B cell (primary cell): ENCODE measurements around the gene EPC1. TPM values are rescaled to one million over a fixed set of nuclear protein-coding genes. Genes with fewer than 3 reads are reported as not detected.

Source experiments
- ATAC-seq: fragments of 200-7000 bp; cut with Tn5 transposase; one replicate; pipeline ENCODE4 v1.10.0; 2021; ENCODE audit warnings: low read depth, mild to moderate bottlenecking, moderate number of reproducible peaks, moderate library complexity
- CTCF ChIA-PET: fragments of 350-600 bp; sonication (Branson Sonifier 250); formaldehyde crosslinking; loops from one replicate; lab custom pipeline; 2021; ENCODE audit warnings: antibody characterized with exemption, inconsistent platforms; lab: Charles Lee
- POLR2A ChIA-PET: fragments of 350-600 bp; sonication (Branson Sonifier 250); formaldehyde crosslinking; loops from one replicate; lab custom pipeline; 2021; ENCODE audit warnings: antibody characterized with exemption; lab: Charles Lee
- DNase-seq: peaks from one replicate; pipeline ENCODE4 v3.0.0; 2013
- H2AFZ ChIP-seq: 2 replicates; pipeline ENCODE4 v1.6.1; 2012; ENCODE audit warnings: mild to moderate bottlenecking, low read depth, low read length; ENCODE audit not compliant: insufficient read depth, poor library complexity, severe bottlenecking
- H3K27ac ChIP-seq, 2 donors: 1 replicate in 1 of 2; 2 replicates in 1 of 2; pipeline ENCODE4 v1.5.1; 2012 to 2013; ENCODE audit warnings: low read length in 2 of 2, mild to moderate bottlenecking in 2 of 2, moderate library complexity in 1 of 2
- H3K27me3 ChIP-seq, 4 experiments: fragments of 200-600 bp in 1 of 4; sonication (generic) in 1 of 4; replicated peaks in 1 of 4; 1 replicate in 2 of 4; 2 replicates in 2 of 4; pipeline versions ENCODE4 v1.6.1 to v1.7.0; 2013 to 2016; ENCODE audit warnings: low read length in 3 of 4, mild to moderate bottlenecking in 2 of 4, mixed read lengths in 1 of 4, moderate library complexity in 1 of 4; ENCODE audit not compliant: insufficient read depth in 4 of 4, control insufficient read depth in 3 of 4; ENCODE audit errors: control extremely low read depth in 1 of 4
- H3K36me3 ChIP-seq, 2 experiments: replicated peaks in 1 of 2; 1 replicate in 1 of 2; 2 replicates in 1 of 2; pipeline versions ENCODE4 v1.6.1 to v1.7.1; 2013; ENCODE audit warnings: low read length in 1 of 2; ENCODE audit not compliant: insufficient read depth in 2 of 2, control insufficient read depth in 1 of 2; ENCODE audit errors: control extremely low read depth in 1 of 2, extremely low read depth in 1 of 2
- H3K4me1 ChIP-seq, 2 donors: fragments of 200-600 bp in 1 of 2; sonication (generic) in 1 of 2; 1 replicate in 1 of 2; 2 replicates in 1 of 2; pipeline versions ENCODE4 v1.5.1 to v1.6.1; 2013 to 2017; ENCODE audit warnings: low read length in 2 of 2; ENCODE audit not compliant: control insufficient read depth in 2 of 2, insufficient read depth in 2 of 2
- H3K4me2 ChIP-seq: replicated peaks from 2 replicates; pipeline ENCODE3; 2012; ENCODE audit warnings: mild to moderate bottlenecking, low read depth, low read length; ENCODE audit not compliant: poor library complexity, severe bottlenecking
- H3K4me3 ChIP-seq, 5 experiments: fragments of 200-600 bp in 1 of 5; sonication (generic) in 1 of 5; 1 replicate in 3 of 5; 2 replicates in 2 of 5; pipeline versions ENCODE4 v1.5.1 to v1.7.0; 2011 to 2016; ENCODE audit warnings: low read length in 4 of 5, mild to moderate bottlenecking in 4 of 5, low read depth in 2 of 5, control low read depth in 1 of 5, moderate library complexity in 1 of 5; ENCODE audit not compliant: insufficient read depth in 1 of 5; ENCODE audit errors: control extremely low read depth in 1 of 5, extremely low read depth in 1 of 5
- H3K79me2 ChIP-seq: fragments of 200-600 bp; sonication (generic); one replicate; pipeline ENCODE4 v1.6.0; 2016; ENCODE audit warnings: low read length; ENCODE audit not compliant: control insufficient read depth, insufficient read depth
- H3K9ac ChIP-seq: fragments of 200-600 bp; sonication (generic); 2 replicates; pipeline ENCODE4 v1.6.1; 2017; ENCODE audit warnings: mild to moderate bottlenecking, low read length, moderate library complexity
- H3K9me3 ChIP-seq, 3 donors: one replicate each; pipeline versions ENCODE4 v1.6.1 to v1.7.1; 2013; ENCODE audit warnings: low read length in 2 of 3; ENCODE audit not compliant: control insufficient read depth in 2 of 3, insufficient read depth in 1 of 3; ENCODE audit errors: control extremely low read depth in 1 of 3
- H4K20me1 ChIP-seq: 2 replicates; pipeline ENCODE4 v1.6.0; 2012; ENCODE audit warnings: mild to moderate bottlenecking, low read length; ENCODE audit not compliant: insufficient read depth, control insufficient read depth, poor library complexity, severe bottlenecking
- H3K27ac Mint-ChIP-seq: one replicate; pipeline ENCODE4 v1.8.0; 2021; ENCODE audit warnings: mixed read lengths
- H3K27me3 Mint-ChIP-seq: one replicate; pipeline ENCODE4 v1.8.0; 2021; ENCODE audit warnings: mixed read lengths
- H3K4me1 Mint-ChIP-seq: one replicate; pipeline ENCODE4 v1.8.0; 2021; ENCODE audit warnings: mixed read lengths
- H3K4me3 Mint-ChIP-seq: one replicate; pipeline ENCODE4 v1.8.0; 2021; ENCODE audit warnings: mixed read lengths
- H3K9me3 Mint-ChIP-seq: one replicate; pipeline ENCODE4 v1.8.0; 2022; ENCODE audit warnings: mixed read lengths; ENCODE audit not compliant: insufficient read depth
- CTCF ChIP-seq: fragments of 200-600 bp; IDR thresholded peaks from one replicate; pipeline ENCODE4 v1.8.0; 2022; ENCODE audit warnings: antibody characterized with exemption, mild to moderate bottlenecking
- EZH2 ChIP-seq: IDR thresholded peaks from 2 replicates; pipeline ENCODE4 v1.6.1; 2012; ENCODE audit warnings: borderline replicate concordance, low read depth, mild to moderate bottlenecking, moderate library complexity, low read length; ENCODE audit not compliant: insufficient read depth, poor library complexity, severe bottlenecking
- WGBS: methylation state at CpG from one replicate; pipeline ENCODE4 v1.1.5; 2013; ENCODE audit warnings: missing lambda C conversion rate; ENCODE audit not compliant: insufficient coverage; 5-methylcytosine and 5-hydroxymethylcytosine counted together
- intact Hi-C: fragments of 100-400 bp; cut with micrococcal nuclease; formaldehyde crosslinking; loops from one replicate; pipeline ENCODE4 v1.10.0; 2022
- polyA plus RNA-seq: library from polyadenylated mRNA; depleted of rRNA; stranded (reverse); fragments of >200 nt; gene quantifications from 2 replicates; pipeline ENCODE4 v1.2.3, GENCODE V29; 2012
- total RNA-seq, 2 donors: library from RNA; stranded (reverse); fragments of 120-200 nt in 1 of 2; gene quantifications; 1 replicate in 1 of 2; 2 replicates in 1 of 2; pipeline versions ENCODE4 v1.2.3 to v1.2.4, GENCODE V29; 2013 to 2022

The EPC1 gene
- total and polyA plus RNA-seq, 2 donors (not counting 1 experiment from before 2014, with no cell fraction given) = 120 to 220 TPM

- no peaks in the 10 kb centered on the region for H4K20me1 ChIP-seq
- no peak overlapping the region for H3K9ac ChIP-seq
- TF ChIP-seq CTCF = no peak
- no peak for TF ChIP-seq EZH2
- H3K4me3 ChIP-seq = no peak overlapping the region
- no peak overlapping the region for H3K27ac Mint-ChIP-seq
- CTCF ChIA-PET = interaction anchor here (1.0 to 1.1 kb wide), 2 partner anchors 104 to 110 kb away, joined by 3 to 4 read pairs; no protein-coding TSS in a partner anchor
- no peaks in the 10 kb centered on the region for H3K27me3 ChIP-seq
- H3K27ac ChIP-seq = no peak overlapping the region
- no peaks in the 10 kb centered on the region for H3K9me3 Mint-ChIP-seq
- peaks cover 20% of the 10 kb centered on the region for H3K4me1 Mint-ChIP-seq
- WGBS = 100% methylated on average over 5 of the region's 6 CpGs
- no peaks in the 10 kb centered on the region for H3K9me3 ChIP-seq
- no peaks in the 10 kb centered on the region for H3K36me3 ChIP-seq
- peaks cover under 1 to 1% of the 10 kb centered on the region in 2 donors for H3K4me1 ChIP-seq
- H3K27me3 Mint-ChIP-seq = no peaks in the 10 kb centered on the region
- DNase-seq (no peak), ATAC-seq (no peak)
- POLR2A ChIA-PET = no interaction called here
- H2AFZ ChIP-seq = no peak overlapping the region
- H3K4me2 ChIP-seq = no peak overlapping the region
- no peak overlapping the region for H3K4me3 Mint-ChIP-seq
- peaks cover 85% of the 10 kb centered on the region for H3K79me2 ChIP-seq
- intact Hi-C loops = no loop called here
These were observed 15.6 kb upstream of the EPC1 start for GRCh38 chr10:32362571-32362970.

GRCh38 chr10:32360884-32361283 lies 13.9 kb upstream of the EPC1 start:
- peaks cover 86% of the 10 kb centered on the region for H3K79me2 ChIP-seq
- no peak for DNase-seq
- H3K4me3 ChIP-seq = no peak overlapping the region
- Mint-ChIP-seq H3K27me3 (no peaks in the 10 kb centered on the region), H3K4me3 (no peak overlapping the region), H3K4me1 (peaks cover 25% of the 10 kb centered on the region), H3K27ac (no peak overlapping the region), H3K9me3 (no peaks in the 10 kb centered on the region)
- H3K4me2 ChIP-seq = no peak overlapping the region
- H3K9me3 ChIP-seq = no peaks in the 10 kb centered on the region
- no peaks in the 10 kb centered on the region for H3K4me1 ChIP-seq
- no peak for TF ChIP-seq CTCF
- no peak for TF ChIP-seq EZH2
- POLR2A ChIA-PET = no interaction called here
- intact Hi-C loops = no loop called here
- H3K36me3 ChIP-seq = no peaks in the 10 kb centered on the region
- ATAC-seq = no peak
- no peaks in the 10 kb centered on the region for H3K27me3 ChIP-seq
- H4K20me1 ChIP-seq = no peaks in the 10 kb centered on the region
- H2AFZ ChIP-seq = no peak overlapping the region
- CTCF ChIA-PET = interaction anchor here (1.0 to 1.3 kb wide), 4 partner anchors 8 to 17 kb away, joined by 3 to 6 read pairs (median 4); no protein-coding TSS in a partner anchor
- no peak overlapping the region for H3K9ac ChIP-seq
- WGBS = 100% methylated on average over 1 of the region's 2 CpGs
- H3K27ac ChIP-seq = no peak overlapping the region
